ENCODE data around the gene FBP2.
"Not testable (repeated sequence)": the region's sequence is repeated elsewhere in the genome, so short reads cannot be mapped to it uniquely, and the experiment has no call there.

The FBP2 gene

DNA sequence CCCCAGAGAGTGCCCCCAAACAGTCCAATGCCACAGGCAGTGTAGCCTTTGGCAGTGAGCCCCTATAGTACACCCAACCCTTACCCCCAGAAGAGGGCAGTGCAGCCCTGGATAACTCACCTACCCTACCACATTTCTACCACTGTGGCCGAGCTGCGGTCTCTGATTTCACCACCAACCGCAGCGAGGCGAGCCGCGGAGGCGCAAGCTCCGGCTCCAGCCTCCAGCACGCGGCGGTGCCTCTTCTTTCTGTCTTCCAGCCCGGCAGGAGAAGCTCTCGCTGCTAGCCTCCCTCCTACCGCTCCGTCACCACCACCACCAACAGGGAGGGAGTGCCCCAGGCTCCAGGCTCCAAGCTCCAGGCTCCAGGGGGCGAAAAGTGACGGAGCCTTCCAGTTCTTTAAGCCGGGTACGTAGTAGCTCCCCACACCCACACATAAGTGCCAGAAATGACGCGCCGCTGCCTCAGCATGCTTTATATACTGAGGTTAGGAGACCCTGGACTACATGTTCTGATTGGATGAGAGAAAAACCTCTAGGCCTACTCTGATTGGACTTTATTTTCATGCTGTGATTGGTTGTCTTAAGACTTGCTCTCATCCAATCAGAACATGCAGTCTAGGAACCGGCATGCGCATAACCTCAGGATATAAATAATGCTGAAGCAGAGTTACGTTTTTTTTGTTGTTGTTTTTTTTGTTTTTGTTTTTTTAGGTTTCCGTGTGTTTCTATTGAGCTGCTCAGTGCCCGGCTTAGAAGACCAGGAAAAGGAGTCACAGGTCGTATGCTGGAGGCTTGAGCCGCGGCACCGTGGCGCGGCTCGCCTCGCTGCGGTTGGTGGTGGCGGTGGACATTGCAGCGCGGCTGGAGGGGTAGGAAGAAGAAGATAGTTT, 38.9 kb downstream of the FBP2 start, which contains the start of gene PCAT7:
Gene PCAT7, plus strand, starts transcription at position 645 of the 893 bp plus-strand sequence.
- peak; percentile 73 for DNase-seq

DNA sequence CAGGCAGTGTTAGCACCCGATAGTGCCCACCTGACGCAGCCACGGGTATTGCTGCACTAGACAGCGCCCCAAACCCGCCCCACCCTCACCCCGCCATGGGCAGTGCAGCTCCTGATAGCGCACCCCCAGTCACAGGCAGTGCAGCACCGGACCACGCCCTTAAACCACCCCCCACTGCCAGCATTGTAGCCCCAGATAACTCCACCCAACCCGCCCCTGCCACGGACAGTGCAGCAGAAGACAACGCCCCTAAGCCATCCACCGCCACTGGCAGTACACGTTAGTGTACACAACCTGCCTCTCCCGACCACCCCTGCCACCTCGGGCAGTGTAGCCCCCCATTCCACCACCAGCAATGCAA, 39.6 kb downstream of the FBP2 start:
- no peak for DNase-seq

DNA sequence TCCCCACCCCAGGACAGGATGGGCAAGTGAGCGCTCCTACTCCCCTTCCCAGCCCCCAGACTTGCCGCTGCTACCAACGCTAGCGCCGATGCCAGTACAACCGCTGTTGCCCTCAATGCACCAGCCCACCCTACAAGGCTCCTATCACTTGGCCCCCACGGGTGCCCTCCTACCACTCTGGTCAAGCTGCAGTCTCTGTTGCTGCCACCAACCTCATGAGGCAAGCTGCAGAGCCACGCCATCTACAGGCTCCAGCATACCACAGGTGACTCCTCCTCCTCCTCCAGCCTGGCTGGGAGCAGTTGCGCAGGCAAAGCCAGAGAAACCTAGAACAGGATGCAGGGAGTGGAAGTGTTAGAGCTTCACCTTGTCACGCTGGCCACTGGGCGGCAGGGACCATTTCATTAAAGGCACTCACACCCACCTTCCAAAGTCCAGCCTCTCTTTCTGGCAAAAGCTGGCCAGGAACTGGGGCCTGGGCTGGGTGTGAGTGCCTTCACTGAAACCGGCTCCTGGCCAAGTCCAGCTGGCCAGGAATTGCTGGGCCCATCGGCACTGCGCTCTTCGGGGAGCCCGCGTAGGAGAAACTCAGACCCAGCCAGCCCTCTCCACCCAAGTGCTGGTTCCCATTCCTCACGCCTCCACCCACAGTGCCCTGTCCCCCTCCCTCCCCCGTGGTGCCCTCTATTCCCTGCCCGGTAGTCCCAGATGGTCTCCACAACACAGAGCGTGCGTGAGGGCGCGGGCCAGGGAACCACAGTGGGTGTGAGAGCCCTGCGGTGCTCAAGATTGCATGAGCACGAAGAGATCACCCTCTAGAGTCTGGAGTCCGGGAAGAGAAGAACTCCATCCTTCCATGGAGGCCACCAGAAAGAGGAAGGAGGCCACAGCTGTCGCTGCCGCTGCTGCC, 40.3 kb downstream of the FBP2 start:
- DNase-seq = no peak

DNA sequence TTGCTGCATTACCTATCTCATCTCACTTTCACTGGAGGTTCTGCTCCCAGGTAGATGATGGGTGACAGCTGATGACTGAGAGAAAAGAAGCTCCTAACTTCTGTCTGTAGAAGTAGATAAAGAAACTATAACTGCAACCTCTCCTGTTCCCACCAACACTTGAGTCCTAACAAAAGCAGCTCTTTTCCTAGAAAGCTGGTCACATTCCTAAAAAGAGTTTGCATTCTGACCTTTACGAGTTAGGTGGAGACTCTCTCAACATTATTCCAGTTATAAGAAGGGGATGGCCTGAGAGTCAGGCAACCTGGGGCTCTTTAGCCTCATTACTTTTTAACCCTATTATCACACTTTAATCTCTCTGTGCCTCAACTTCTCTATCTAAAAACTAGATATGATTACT, 47.7 kb downstream of the FBP2 start:
- no peak for DNase-seq

DNA sequence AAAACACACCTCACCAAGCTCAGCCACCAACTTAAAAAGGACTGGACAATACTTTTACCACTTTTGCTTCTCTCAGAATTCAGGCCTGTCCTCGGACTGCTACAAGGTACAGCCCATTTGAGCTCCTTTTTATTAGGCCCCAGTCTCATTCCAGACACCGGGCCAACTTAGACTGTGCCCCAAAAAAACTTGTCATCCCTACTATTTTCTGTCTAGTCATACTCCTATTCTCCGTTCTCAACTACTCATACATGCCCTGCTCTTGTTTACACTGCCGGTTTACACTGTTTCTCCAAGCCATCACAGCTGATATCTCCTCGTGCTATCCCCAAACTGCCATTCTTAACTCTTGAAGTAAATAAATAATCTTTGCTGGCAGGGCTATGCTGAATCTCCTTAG, 49.3 kb downstream of the FBP2 start:
- not testable (repeated sequence) for DNase-seq

DNA sequence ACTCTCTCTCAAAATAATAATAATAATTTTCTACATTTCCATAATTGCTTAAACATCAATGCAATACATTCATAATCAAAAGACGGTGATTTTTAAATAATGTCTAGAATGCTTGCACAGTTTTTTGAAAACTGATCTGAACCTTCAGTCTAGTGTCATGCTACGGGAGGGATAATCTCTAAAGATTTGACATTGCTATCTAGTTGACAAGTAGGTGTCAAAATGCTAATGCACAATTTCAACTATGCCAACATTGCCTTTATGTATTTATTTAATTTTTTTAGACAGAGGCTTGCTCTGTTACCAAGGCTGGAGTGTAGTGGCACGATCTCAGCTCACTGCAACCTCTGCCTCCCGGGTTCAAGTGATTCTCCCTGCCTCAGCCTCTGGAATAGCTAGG, 54.7 kb downstream of the FBP2 start:
- no peak for DNase-seq

DNA sequence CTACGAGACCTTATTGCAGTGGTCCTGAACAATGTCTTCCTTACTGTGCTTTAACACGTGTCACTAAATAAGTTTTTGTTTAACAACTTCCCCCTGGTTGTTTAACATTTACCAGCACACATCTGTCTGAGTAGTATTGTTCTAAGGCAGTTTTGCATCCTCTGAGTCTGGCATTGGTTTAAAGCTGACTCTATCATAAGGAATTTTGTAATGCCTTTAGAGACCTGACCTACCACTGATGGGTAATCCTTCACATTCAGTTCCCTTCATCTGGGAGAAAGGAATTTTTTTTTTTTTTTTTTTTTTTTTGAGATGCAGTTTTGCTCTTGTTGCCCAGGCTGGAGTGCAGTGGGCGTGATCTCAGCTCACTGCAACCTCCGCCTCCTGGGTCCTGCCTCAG, 58.7 kb downstream of the FBP2 start:
- DNase-seq = no peak

DNA sequence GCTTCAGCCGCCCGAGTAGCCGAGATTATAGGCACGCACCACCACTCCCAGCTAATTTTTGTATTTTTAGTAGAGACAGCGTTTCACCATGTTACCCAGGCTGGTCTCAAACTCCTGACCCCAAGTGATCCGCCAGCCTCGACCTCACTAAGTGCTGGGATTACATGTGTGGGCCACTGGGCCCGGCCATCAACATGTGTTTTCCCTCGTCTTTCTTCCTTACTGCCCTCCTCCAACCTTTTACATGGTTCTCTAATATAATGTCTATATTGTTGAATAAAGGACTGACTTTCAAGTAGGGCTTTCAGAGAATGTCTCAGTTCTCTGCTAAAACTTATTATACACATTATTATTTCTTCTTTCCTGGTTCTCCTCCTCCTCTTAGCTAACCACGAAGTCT, 60.0 kb downstream of the FBP2 start:
- no peak for DNase-seq

DNA sequence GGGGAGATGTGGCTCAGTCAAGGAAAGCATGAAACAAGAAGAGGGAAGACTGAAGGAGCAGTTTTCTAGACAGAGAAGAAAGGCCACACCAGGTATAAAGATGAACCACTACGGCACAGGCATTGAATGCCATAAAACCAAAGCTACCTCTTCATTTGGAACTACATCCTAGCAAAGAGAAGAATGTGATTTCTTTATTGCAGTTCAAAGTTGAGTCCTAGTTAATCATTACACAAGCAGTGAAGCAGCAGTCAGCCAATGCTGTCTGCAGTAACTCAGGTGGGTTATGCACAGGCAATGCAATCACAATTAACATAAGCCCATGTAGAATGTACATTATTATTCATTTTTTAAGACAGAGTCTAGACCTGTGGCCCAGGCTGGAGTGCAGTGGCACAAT, 60.5 kb downstream of the FBP2 start:
- DNase-seq = no peak

DNA sequence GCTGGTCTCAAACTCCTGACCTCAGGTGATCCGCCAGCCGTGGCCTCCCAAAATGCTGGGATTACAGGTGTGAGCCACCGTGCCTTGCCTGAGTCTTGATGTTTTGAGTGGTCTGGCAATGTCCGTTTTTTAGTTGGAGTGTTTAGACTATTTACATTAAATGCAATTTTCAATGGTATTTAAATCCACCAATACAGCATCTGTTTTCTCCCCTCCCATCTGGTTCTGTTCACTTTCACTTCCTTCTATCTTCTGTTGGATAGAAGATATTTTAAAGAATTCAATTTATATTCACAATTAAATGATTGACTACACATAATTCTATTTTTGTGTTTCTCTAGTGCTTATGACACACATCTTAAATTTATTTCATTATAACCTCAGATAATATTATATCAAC, 64.7 kb downstream of the FBP2 start:
- no peak for DNase-seq

DNA sequence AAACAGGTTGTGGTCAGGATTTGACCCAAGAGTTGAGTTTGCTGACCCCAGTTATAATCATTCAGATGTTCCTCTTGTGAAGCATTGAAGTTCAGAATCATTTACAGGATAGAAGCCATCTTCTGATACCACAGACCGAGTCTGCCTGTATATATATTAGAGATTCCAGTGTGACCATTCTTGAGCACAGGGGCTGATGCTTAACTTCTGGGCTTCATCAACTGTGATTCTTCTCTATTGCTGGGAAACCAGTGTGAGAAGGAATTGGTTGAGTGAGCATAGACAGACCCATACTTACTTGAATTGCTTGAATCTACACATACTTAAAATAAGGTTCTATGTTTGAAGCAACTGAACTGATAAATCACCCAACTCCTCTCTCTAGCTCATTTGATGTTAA, 66.7 kb downstream of the FBP2 start:
- DNase-seq = no peak

DNA sequence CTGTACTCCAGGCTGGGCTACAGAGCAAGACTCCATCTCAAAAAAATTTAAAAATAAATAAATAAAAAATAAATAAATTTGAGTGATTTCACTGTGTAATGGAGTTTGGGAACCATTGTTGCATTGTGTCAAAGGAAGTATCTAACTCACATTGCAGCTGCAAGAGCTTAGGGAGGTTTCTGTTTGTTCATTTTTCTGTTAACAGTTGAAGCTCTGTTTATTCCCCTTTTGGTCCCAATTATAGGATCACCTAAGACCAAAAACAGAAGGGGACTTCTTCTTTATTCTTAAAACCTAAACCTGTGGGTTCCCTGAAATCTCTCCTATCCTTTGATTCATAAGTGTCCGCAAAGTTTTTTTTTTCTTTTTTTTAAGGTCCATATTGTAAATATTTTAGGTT, 67.4 kb downstream of the FBP2 start:
- no peak for DNase-seq

DNA sequence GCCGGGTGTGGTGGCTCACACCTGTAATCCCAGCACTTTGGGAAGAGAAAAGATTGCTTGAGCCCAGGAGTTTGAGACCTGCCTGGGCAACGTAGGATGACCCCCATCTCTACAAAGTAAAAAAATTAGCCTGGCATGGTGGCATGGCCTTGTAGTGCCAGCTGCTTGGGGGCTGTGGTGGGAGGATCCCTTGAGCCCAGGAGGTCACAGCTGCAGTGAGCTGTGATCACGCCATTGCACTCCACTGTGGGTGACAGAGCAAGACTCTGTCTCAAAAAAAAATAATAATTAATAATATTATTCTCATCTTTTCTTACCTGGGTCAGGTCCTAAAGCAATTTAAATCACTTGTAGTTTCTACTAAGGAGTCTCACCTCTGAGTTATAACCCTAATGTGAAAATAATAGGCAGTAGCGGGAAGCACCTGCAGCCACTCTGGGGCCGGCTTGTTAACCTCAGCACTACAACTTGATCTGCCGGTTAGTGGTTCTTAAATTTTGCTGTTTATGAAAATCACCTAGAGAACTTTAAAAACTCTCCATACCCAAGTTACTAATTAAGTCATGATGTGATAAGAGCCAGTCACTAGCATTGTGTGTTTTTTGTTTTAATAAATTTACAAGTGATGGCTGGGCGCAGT, 68.1 kb downstream of the FBP2 start:
- DNase-seq = no peak

DNA sequence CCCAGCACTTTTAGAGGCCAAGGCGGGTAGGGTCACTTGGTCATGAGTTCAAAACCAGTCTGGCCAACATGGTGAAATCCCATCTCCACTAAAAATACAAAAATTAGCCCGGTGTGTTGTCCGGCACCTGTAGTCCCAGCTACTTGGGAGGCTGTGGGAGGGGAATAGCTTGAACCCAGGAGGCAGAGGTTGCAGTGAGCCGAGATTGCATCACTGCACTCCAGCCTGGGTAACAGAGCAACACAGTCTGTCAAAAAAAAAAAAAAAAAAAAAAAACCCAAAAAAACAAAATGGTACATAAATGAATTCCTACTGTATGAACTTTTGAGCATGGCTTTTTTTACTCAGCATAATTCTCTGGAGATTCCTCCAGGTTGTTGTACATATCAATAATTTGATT, 76.4 kb downstream of the FBP2 start:
- DNase-seq = no peak

DNA sequence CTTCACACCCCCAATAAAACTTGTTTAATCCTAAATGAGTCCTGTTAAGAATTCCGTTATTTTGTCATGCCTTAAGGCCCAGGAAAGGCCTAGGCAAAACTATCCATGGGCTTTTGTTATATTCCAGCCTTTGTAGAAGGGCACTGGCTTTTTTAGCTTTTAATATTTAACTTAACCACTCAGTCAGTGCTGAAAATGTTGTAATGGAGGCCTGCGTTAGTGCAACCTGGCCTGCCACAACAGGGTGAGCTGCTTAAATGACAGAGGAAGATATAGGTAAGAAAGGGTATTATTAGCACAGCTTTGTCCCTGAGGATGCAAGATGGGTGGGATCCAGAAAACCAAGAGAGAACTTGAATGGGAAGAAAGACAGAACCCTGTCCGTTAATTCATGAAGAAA, 78.9 kb downstream of the FBP2 start:
- no peak for DNase-seq

DNA sequence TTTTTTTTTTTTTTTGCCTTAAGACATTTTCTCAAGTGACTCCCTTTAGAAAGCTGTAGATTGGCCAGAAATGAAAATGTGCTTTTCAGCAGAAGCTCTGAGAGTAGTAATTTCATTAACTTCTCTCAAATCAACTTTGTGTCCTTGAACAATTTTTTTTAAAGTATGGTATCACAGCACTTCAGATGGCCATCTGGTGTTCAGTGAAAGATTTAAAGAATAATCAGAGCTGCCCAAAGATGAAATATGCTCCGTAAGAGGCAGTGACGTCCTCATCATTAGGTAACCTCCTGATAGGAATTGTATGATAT, 81.7 kb downstream of the FBP2 start:
- no peak for DNase-seq

DNA sequence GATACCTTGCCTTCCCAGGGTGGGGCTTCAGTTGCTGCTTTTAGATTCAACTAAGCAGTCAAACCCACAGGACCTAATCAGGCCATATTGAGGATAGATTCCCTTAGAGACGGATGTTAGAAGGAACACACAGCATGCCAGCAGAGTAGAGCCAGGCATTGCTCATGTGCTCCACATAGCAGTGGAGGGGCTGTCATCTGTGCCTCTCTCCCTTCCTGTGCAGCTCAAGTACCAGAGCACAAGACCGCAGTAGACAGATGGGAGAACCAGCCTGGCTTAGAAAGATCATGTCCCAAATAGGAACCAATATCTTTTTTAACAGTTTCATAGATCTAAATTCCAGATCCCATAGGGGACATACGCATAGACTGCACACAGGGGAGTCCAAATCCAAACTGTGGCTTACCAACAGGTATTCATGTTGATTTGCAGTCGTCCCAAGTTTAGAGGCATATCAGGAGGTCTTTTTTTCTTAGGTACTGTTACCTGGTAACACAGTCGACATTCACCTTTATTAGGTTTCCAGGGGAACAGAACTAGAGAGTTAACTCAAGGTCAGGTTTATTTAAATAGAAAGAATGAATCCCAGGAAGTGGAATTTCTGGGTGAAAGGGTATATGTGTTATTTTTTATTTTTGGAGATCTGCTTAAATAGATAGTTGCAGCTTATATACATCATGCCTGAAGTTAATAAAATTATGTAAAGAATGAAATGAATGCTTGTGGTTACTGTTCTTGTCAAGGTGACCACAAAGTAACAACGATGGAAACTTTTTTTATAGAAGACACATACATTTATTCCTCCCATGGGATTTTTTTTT, 82.3 kb downstream of the FBP2 start:
- DNase-seq = no peak
